Pons (tissue), 1 donor: ENCODE results near the gene FMNL1.
A peak's percentile ranks its signal among the peaks of the same experiment; 100 is the strongest.
"Not testable (repeated sequence)": the region's sequence is repeated elsewhere in the genome, so short reads cannot be mapped to it uniquely, and the experiment has no call there.

Experiments
- DNase-seq: peaks from one replicate; pipeline ENCODE4 v3.0.0-alpha.2; 2016; ENCODE audit warnings: low spot score

FMNL1 gene

GRCh38 chr17:45221081-45222013, at the start of gene FMNL1:
FMNL1 (plus strand) TSS chr17:45221885; CDS start chr17:45222125, 240 bp downstream.
- DNase-seq, result no peak

- DNase-seq, result no peak
Measured at GRCh38 chr17:45172232-45172540, 49.5 kb upstream of the FMNL1 start.

DNA sequence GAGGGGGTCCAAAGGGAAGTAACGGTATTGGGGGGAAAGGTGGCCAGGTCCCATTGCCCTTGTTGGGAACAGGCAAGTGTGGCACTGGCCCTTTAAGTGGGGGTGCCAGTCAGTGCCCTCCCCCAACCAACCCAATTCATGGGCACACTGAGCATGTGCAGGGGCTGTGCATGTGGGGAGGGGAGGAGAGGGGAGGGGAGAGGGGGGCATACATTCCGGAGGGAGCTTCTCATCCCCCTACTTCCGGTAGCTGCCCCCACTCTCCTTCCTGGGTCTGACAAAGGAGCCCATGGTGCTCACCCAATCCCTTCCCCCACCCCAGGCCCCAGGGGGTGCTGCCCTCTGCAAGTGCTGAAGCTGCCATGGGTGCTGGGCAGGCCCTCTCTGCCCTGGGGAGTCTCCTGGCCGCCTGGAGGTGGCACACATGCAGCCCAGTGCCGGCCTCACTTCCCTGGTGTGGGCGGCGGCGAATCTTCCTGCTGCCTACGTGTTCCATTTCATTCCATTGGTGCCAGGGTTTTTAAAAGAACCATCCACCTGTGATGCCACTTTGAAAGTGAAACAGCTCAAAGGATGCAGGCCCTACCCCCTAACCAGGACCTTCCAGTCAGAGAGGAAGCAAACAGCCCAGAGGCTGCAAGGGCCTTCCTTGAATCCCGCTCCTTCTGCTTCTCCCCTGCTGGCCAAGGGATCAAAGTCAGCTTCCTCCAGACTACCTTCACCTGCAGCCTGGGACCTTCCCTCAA, 49.0 kb upstream of the FMNL1 start:
- peak; percentile 92 for DNase-seq

GRCh38 chr17:45175759-45176115, 45.9 kb upstream of the FMNL1 start:
- no peak for DNase-seq

GRCh38 chr17:45177563-45177962, 44.1 kb upstream of the FMNL1 start:
- DNase-seq, result no peak

DNA sequence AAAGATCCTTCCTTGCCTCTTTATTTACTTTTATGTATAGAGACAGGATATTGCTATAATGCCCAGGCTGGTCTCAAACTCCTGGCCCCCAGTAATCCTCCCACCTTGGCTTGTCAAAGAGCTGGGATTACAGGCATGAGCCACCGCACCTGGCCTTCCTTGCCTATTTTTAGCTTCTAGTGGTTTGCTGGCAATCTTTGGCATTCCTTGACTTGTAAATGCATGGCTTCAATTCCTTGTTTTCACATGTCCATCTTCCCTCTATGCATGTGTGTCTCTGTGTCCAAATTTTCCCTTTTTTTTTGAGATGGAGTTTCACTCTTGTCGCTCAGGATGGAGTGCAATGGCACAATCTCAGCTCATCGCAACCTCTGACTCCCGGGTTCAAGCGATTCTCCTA, 37.5 kb upstream of the FMNL1 start:
- DNase-seq, result no peak

DNA sequence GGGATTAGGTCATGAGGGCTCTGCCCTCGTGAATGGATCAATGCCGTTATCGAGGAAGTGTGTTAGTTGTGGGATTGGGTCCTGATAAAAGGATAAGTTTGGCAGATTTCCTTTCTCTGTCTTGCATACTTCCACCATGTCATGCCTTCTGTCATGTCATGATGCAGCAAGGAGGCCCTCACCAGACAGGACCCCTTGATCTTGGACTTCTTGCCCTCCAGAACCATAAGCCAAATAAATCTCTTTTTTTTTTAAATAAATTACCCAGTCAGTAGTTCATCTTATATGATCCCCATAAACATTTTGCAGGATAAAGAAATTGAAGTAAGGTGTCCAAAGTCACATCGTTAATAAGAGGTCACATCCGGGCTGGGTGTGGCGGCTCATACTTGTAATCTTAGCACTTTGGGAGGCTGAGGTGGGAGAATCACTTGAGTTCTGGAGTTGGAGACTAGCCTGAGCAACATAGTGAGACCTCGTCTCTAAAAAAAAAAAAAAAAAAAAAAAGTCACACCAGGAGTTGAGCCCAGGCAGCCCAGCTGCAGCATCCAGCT, 34.8 kb upstream of the FMNL1 start:
- no peak for DNase-seq

DNA sequence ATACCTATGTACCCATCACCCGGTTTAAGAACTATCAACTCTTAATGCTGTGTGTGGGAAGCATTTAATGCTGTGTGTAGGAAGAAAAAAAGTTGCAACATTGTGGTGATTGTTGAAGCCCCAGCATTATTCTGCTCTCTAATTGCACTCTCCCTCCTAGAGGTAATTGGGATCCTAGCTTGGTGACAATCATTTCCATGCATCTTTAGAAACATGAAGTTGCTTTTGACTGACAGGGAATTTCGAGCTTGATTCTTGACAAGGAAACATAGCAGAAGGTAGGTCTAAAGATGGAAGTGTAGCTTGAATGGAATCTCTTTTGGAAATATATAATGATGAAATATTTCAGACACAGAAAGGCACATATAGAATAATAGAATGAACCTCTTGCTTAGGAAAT, 32.7 kb upstream of the FMNL1 start:
- no peak for DNase-seq

GRCh38 chr17:45190503-45191255, 31.0 kb upstream of the FMNL1 start:
- no peak for DNase-seq

- no peak for DNase-seq
Measured at GRCh38 chr17:45195424-45195823, 26.3 kb upstream of the FMNL1 start.

DNA sequence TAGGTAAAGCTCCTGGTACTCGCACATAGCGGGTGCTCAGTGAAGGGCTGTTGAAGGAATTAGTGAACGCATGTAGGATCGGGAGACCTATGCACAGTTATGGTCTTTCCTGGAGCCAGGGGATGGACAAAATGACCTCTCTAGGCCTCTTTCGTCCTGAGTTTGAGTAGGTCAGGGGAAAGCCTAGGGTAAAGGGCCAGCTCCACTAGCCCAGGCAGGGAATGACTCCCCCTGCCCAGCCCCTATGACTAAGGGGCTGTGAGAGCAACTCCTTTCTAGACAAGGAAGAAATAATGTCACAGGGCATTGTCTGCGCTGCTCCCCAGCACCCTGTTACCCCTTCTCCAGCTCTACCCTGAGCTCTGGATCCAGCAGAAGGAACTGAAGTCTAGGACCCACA, 24.6 kb upstream of the FMNL1 start:
- DNase-seq, result no peak

DNA sequence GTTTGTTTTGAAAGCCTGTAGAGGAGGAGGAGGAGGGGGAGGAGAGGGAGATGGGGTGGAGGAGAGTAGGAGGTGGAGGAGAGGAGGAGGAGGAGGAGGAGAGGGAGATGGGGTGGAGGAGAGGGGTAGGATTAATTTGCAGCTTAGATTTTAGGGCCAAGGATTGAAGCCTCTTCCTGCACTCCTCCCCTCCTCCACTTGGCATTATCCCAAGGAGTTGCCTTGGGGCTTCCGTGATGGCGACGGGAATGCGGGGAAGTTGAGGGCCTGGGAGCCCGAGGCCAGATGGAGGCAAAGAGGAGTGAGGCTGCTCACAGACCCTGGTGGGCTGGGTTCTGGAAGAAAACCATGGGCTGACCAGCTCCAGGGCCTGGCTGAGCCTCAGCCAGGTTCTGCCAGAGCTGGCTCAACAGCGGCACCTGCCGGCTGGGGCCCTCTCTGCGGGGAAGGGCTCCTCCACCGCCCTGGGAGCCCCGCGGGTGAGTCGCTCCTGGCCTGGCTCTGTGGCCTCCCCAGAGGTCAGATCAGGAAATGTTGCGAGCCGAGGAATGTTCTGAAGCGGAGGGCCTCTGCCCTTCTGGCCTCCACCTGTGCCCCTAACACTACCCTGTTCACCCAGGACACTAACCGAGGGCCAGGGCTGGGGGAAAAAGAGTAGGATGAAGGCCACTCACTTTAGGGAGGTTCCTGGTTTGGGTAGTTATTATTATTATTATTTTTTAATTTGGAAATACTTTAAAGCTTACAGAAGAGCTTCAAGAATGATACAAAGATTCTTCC, 23.9 kb upstream of the FMNL1 start:
- DNase-seq, result peak; percentile 84

DNA sequence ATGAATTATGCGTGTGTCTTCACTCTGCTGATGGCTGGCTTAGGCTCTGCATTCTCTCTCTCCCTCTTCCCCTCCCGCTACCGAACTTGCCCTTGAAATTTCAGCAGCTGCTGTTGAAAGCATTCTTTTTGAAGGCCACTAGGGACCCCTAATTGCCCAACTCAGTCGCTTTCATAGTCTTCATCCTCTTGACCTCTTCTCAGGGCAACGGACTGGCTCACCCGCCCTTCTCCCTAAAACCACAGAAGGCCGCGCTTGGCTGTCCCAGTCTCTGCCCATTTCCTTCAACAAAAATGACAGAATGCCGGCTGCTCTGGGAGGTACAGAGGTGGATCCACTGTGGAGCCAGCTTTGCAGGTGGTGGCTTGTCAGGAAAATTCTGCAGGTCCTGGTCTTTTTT, 21.0 kb upstream of the FMNL1 start:
- no peak for DNase-seq

DNA sequence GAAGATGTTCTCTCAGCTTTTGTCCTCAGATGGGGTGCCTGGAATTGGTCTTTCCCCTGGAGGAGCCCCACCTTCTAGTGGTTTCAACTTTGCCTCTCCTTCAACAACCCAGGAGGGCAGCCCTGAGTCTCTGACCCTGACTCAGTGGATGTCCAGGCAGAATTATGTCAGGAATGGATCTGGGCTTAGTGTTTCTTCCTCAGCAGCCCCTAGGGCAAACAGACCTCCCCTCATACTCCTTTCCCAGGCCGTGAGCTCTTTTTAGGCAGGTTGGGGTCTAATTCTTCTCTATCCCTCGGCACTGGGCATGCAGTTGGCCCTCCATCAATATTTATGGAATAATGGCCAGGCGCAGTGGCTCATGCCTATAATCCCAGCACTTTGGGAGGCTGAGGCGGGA, 20.2 kb upstream of the FMNL1 start:
- no peak for DNase-seq

DNA sequence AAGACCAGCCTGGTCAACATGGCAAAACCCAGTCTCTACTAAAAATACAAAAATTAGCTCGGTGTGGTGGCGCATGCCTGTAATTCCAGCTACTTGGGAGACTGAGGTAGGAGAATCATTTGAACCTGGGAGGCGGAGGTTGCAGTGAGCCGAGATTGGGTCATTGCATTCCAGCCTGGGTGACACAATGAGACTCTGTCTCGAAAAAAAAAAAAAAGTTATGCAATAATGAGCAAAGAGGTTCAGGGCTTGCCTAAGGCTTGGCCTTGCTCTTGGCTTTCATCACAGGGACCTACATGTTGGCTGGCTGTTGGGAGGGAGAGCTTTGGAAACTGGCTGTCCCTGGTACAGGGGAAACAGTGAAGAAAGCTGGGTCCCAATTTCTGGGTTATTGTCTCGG, 19.8 kb upstream of the FMNL1 start:
- not testable (repeated sequence) for DNase-seq

DNA sequence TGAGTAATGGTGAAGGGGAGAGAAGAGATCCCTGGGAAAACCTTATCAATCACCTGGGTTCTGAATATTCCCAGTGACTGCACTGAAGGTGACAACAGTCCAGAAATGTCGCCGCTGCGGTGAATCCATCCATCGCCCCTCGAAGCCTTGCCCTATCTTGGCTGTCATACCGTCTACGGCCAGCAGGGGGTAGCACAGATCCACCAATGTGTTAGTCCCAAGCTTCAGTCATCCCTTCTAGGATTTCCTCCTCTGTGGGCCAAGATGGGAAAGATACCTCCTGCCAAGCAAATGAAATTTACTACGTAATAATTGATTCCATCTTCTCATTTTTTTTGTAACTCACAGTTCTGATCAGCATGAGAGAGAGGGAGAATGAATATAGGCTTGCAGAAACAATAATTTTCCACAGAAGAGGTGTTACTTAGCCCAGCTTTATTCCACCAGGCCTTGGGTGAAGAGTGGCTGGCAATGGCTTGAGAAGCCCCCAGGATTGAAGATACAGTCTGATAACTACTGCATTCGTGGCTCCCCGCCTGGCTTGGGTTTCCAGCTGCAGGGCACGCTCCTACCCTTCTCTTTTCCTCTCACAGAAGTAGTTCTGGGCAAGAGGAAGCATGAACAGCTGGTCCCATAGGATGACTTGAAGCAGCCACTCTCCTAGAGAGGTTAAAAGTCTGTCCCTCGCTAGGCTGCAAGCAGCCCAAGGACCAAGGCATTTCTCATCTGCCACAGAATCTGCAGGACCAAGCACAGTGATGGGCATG, 2.6 kb upstream of the FMNL1 start:
- DNase-seq, result peak; percentile 84

- no peak for DNase-seq
Measured at GRCh38 chr17:45220079-45220478, 1.6 kb upstream of the FMNL1 start.

DNA sequence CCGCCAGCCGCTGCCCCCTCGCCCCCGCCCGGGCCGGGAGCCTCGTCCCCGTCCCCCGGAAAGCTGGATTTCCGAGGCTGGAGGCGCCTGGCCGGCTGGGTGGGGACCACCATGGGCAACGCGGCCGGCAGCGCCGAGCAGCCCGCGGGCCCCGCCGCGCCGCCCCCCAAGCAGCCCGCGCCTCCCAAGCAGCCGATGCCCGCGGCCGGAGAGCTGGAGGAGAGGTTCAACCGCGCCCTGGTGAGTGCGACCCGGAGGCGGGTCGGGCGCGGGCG, 266 bp downstream of the FMNL1 start:
- no peak for DNase-seq

DNA sequence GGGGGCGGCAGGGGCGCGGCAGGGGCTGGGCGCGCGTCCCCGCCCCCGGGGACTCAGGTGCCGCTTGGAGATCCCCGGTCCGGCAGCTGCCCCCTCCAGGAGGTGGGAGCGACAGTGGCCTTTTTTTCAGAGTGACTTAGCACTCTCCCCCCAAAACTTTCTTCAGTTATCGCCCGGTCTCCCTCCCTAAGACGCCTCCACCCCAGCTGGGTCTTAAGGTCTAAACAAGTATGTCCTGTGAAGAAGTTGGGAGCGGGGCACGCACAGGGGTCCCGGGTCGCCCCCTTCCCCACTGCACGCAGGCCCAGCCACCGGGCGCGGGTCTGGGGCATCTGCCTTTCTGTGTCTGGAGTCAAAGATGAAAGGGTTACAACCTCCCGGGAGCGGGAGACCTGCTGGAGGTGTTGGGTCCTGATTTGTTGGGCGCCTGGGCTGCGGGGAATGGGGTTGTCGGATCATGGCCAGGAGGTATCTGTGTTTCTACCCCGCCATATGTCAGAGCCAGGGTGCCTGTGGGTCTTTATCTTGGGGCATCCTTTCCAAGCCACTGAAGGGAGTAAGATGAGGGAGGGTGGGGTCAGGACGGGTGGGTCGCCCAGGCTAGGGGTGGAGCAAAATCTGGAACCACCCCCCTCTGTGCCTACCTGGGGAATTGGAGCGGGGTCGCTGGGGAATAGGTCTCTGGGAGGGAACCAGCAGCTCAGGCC, 757 bp downstream of the FMNL1 start:
- DNase-seq, result no peak

DNA sequence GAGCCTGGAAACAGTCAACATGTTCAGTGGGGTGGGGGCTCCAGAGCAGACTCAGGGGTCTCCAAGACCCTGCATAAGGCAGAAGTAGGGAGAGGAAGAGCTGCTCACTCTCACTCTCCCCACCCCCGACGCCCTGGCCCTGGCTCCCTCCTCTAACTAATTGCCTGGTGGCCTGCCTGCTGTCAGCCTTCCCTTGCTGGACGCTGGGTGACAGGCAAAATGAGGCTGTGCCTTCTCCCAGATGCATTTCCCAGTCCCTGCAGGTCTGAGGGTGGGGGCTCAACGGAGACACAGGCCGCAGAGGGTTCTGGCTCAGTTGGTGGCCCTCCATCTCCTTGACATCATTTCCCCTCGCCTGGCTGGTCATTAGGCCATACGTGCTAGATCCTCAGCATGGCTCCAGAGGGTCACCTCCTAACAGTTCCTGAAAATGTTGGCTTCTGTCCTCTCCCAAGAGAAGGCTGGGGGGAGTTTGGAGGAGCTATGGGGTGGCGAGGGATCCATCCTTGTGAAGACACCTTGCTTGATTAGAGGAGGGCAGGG, 1.4 kb downstream of the FMNL1 start:
- DNase-seq, result no peak
